Measurements from ENCODE around the gene CACFD1.

GRCh38 chr9:133478851-133479711 lies 19.3 kb downstream of the CACFD1 start, which contains the start of gene SLC2A6:
- TF ChIP-seq EZH2phosphoT487 (IDR thresholded peaks at IDR 0.05; ENCODE audit: borderline replicate concordance, low read length) (no peak), EZH2 (IDR thresholded peaks at IDR 0.05; ENCODE audit: low read length, unreplicated experiment) (no peak), CTCF (conservative IDR thresholded peaks at IDR 0.05; ENCODE audit: low read depth, low read length) (no peak)
